Lung (tissue), 12 donors: ENCODE measurements around the gene AP1G1. TPM values are rescaled to one million over a fixed set of nuclear protein-coding genes. Genes with fewer than 3 reads are reported as not detected.
"Not testable (repeated sequence)": the region's sequence is repeated elsewhere in the genome, so short reads cannot be mapped to it uniquely, and the experiment has no call there.

ENCODE experiments used
- ATAC-seq: fragments of 200-7000 bp; cut with Tn5 transposase; one replicate; pipeline ENCODE4 v1.9.1; 2020; ENCODE audit warnings: moderate number of reproducible peaks; ENCODE audit not compliant: insufficient read depth, low FRiP score
- DNase-seq, 3 donors: peaks; one replicate each; pipeline ENCODE4 v3.0.0-alpha.2; 2013 to 2017
- H3K27ac ChIP-seq, 2 donors: one replicate each; pipeline ENCODE4 v1.5.1; 2013; ENCODE audit warnings: mild to moderate bottlenecking in 2 of 2, moderate library complexity in 2 of 2, control low read depth in 1 of 2, inconsistent platforms in 1 of 2, low read depth in 1 of 2, low read length in 1 of 2
- H3K27me3 ChIP-seq, 3 donors: one replicate each; pipeline ENCODE4 v1.5.1; 2013; ENCODE audit warnings: low read length in 2 of 3; ENCODE audit not compliant: control insufficient read depth in 3 of 3, insufficient read depth in 3 of 3
- H3K36me3 ChIP-seq, 4 donors: one replicate each; pipeline ENCODE4 v1.5.1; 2013; ENCODE audit warnings: low read length in 4 of 4, mild to moderate bottlenecking in 1 of 4, moderate library complexity in 1 of 4; ENCODE audit not compliant: control insufficient read depth in 4 of 4, insufficient read depth in 4 of 4
- H3K4me1 ChIP-seq, 5 donors: one replicate each; pipeline ENCODE4 v1.5.1; 2013; ENCODE audit warnings: low read length in 5 of 5, mild to moderate bottlenecking in 2 of 5, moderate library complexity in 1 of 5; ENCODE audit not compliant: control insufficient read depth in 5 of 5, insufficient read depth in 5 of 5
- H3K4me3 ChIP-seq: one replicate; pipeline ENCODE4 v1.5.1; 2013; ENCODE audit warnings: mild to moderate bottlenecking, control low read depth, moderate library complexity
- H3K9ac ChIP-seq, 2 donors: one replicate each; pipeline ENCODE4 v1.5.1; 2013; ENCODE audit warnings: low read length in 2 of 2, control low read depth in 1 of 2; ENCODE audit not compliant: insufficient read depth in 1 of 2
- H3K9me3 ChIP-seq, 4 donors: one replicate each; pipeline ENCODE4 v1.5.1; 2013; ENCODE audit warnings: low read length in 3 of 4, mild to moderate bottlenecking in 1 of 4, moderate library complexity in 1 of 4; ENCODE audit not compliant: control insufficient read depth in 4 of 4, insufficient read depth in 3 of 4
- WGBS, 2 donors: extraction: QIAGEN DNeasy Blood & Tissue Kit; methylation state at CpG; one replicate each; pipeline ENCODE4 v1.1.7; 2013; 5-methylcytosine and 5-hydroxymethylcytosine counted together
- polyA plus RNA-seq, 2 donors: library from polyadenylated mRNA; stranded (reverse); fragments of 200-250 nt; gene quantifications; one replicate each; pipeline ENCODE4 v1.2.1, GENCODE V29; 2013
- total RNA-seq, 2 donors: library from RNA; depleted of rRNA in 1 of 2; stranded (reverse); fragments of >200 nt in 1 of 2; gene quantifications; one replicate each; pipeline ENCODE4 v1.2.1, GENCODE V29; 2014 to 2021
- TF ChIP-seq, protein P1 (sequence below): IDR thresholded peaks from 2 replicates; pipeline ENCODE4 v1.5.1; 2012; ENCODE audit warnings: mild to moderate bottlenecking; ENCODE audit errors: control extremely low read depth, extremely low read depth
- donor health status: control.
- donor health status: control.
- donor health status: Bipolar disorder and iron deficiency.
- donor health status: healthy.
- donor health status: DM: yes; HTN: yes; CAD: no.

The AP1G1 gene
- total and polyA plus RNA-seq, 4 donors: 14.7 to 136 (median 64.5) TPM

DNA sequence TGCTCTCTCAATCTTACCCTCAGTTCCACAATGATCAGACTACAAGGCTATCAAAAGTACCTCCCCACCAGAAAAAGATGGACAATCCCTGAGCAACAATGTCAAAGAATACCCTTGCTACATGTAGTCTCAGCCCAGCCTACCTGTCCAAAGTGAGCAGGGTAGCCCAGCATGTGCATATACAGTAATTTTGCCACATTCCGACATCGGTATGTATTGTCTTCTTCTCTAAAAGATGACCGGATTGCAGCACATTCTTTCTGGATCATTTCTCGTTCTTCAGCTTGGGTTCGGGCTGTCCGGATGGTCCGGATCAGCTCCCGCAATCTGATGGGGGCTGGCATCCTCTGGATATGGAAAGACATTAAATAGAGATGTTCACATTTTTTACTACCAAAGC, 19.5 kb downstream of the AP1G1 start:
- Histone ChIP-seq H3K4me1 (peaks cover 0 to 3% (median 0%) of the 10 kb centered on the region in 5 donors), H3K27ac (no peak overlapping the region), H3K9me3 (no peaks in the 10 kb centered on the region), H3K27me3 (no peaks in the 10 kb centered on the region), H3K36me3 (peaks cover 14 to 21% (median 16%) of the 10 kb centered on the region in 4 donors), H3K9ac (no peak overlapping the region), H3K4me3 (no peak overlapping the region)
- DNase-seq: no peak
- no peak for ATAC-seq
- WGBS, 2 donors: 95 to 99% methylated on average over 8 of the region's 8 CpGs
- TF ChIP-seq, protein P1, sequence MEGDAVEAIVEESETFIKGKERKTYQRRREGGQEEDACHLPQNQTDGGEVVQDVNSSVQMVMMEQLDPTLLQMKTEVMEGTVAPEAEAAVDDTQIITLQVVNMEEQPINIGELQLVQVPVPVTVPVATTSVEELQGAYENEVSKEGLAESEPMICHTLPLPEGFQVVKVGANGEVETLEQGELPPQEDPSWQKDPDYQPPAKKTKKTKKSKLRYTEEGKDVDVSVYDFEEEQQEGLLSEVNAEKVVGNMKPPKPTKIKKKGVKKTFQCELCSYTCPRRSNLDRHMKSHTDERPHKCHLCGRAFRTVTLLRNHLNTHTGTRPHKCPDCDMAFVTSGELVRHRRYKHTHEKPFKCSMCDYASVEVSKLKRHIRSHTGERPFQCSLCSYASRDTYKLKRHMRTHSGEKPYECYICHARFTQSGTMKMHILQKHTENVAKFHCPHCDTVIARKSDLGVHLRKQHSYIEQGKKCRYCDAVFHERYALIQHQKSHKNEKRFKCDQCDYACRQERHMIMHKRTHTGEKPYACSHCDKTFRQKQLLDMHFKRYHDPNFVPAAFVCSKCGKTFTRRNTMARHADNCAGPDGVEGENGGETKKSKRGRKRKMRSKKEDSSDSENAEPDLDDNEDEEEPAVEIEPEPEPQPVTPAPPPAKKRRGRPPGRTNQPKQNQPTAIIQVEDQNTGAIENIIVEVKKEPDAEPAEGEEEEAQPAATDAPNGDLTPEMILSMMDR: no peak

DNA sequence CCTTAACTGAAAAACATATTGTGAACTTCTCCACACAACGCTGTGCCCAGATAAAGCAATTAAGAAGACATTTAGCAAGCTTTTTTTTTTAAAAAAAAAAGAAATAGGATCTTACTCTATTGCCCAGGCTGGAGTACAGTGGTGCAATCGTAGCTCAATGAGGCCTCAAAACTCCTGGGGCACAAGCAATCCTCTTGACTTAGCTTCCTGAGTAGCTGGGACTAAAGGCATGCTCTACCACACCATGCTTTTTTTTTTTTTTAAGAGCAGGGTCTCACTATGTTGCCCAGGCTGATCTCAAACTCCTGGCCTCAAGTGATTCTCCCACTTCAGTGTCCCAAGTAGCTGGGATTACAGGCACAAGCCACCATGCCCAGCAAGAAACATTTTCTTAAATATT, 20.1 kb downstream of the AP1G1 start:
- peaks cover 0 to 4% (median 0%) of the 10 kb centered on the region in 5 donors for H3K4me1 ChIP-seq
- DNase-seq (no peak), ATAC-seq (no peak)
- TF ChIP-seq, protein P1: no peak
- 84 to 87% methylated on average over 2 of the region's 2 CpGs for WGBS, 2 donors
- no peak overlapping the region for H3K4me3 ChIP-seq
- H3K36me3 ChIP-seq: peaks cover 14 to 22% (median 16%) of the 10 kb centered on the region in 4 donors
- no peaks in the 10 kb centered on the region for H3K27me3 ChIP-seq
- no peaks in the 10 kb centered on the region for H3K9me3 ChIP-seq
- no peak overlapping the region for H3K27ac ChIP-seq
- H3K9ac ChIP-seq: no peak overlapping the region

DNA sequence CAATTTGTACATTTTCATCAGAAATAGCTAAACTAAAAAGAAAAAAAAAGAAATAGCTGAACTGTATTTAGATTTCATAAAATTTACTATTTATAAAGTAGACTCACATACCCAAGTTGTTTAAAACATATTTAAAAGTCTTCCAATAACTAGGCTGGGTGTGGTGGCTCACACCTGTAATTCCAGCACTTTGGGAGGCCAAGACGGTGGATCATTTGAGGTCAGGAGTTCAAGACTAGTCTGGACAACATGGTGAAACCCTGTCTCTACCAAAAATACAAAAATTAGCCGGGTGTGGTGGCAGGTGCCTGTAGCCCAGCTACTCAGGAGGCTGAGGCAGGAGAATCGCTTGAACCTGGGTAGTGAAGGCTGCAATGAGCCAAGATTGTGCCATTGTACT, 23.5 kb downstream of the AP1G1 start:
- not testable (repeated sequence) for H3K27me3 ChIP-seq, ATAC-seq, H3K4me3 ChIP-seq, H3K4me1 ChIP-seq, H3K9ac ChIP-seq, H3K9me3 ChIP-seq, H3K27ac ChIP-seq, DNase-seq
- peaks cover 11 to 22% (median 15%) of the 10 kb centered on the region in 4 donors for H3K36me3 ChIP-seq
- 94 to 97% methylated on average over 3 of the region's 3 CpGs for WGBS, 2 donors

- peaks cover 7 to 19% (median 14%) of the 10 kb centered on the region in 4 donors for H3K36me3 ChIP-seq
Observed at GRCh38 chr16:71784093-71784492, 24.5 kb downstream of the AP1G1 start.

More at GRCh38 chr16:71784093-71784492, 24.5 kb downstream of the AP1G1 start:
- Histone ChIP-seq H3K4me1 (peaks cover 0 to 5% (median 0%) of the 10 kb centered on the region in 5 donors), H3K4me3 (no peak overlapping the region), H3K9me3 (no peaks in the 10 kb centered on the region), H3K27me3 (no peaks in the 10 kb centered on the region), H3K9ac (no peak overlapping the region), H3K27ac (no peak overlapping the region)
- TF ChIP-seq, protein P1: no peak
- no peak for DNase-seq
- no peak for ATAC-seq
- WGBS, 2 donors: 95 to 99% methylated on average over 2 of the region's 2 CpGs
